Stomach smooth muscle (tissue), 2 donors: ENCODE results near the gene FTO.

Experiments
- H3K27ac ChIP-seq: one replicate; pipeline ENCODE4 v1.7.0; 2013; ENCODE audit warnings: mild to moderate bottlenecking, low read length, inconsistent platforms
- H3K27me3 ChIP-seq, 2 donors: one replicate each; pipeline ENCODE4 v1.7.0; 2013; ENCODE audit warnings: low read length in 2 of 2; ENCODE audit not compliant: insufficient read depth in 2 of 2, control insufficient read depth in 1 of 2
- H3K36me3 ChIP-seq, 2 donors: one replicate each; pipeline ENCODE4 v1.7.0; 2013; ENCODE audit warnings: low read length in 2 of 2; ENCODE audit not compliant: control insufficient read depth in 2 of 2, insufficient read depth in 2 of 2
- H3K4me1 ChIP-seq: one replicate; pipeline ENCODE4 v1.7.0; 2013; ENCODE audit warnings: low read length; ENCODE audit not compliant: control insufficient read depth, insufficient read depth
- H3K4me3 ChIP-seq, 2 donors: one replicate each; pipeline ENCODE4 v1.7.0; 2013; ENCODE audit warnings: low read length in 2 of 2
- H3K9ac ChIP-seq, 2 donors: one replicate each; pipeline ENCODE4 v1.7.0; 2013; ENCODE audit warnings: low read length in 2 of 2, mild to moderate bottlenecking in 1 of 2
- H3K9me3 ChIP-seq, 2 donors: one replicate each; pipeline ENCODE4 v1.7.0; 2013; ENCODE audit warnings: low read length in 2 of 2; ENCODE audit not compliant: control insufficient read depth in 2 of 2
- donor health status: healthy.
- donor health status: Pancreatic carcinoma.

Gene FTO

GRCh38 chr16:53769787-53770186, 65.8 kb downstream of the FTO start:
- no peak overlapping the region for H3K27ac ChIP-seq
- no peak overlapping the region for H3K4me3 ChIP-seq
- no peaks in the 10 kb centered on the region for H3K27me3 ChIP-seq
- H3K4me1 ChIP-seq = peaks cover 4% of the 10 kb centered on the region
- H3K9ac ChIP-seq = no peak overlapping the region
- H3K9me3 ChIP-seq = no peaks in the 10 kb centered on the region
- H3K36me3 ChIP-seq = no peaks in the 10 kb centered on the region

GRCh38 chr16:53770641-53771040, 66.7 kb downstream of the FTO start:
- no peaks in the 10 kb centered on the region for H3K36me3 ChIP-seq
- no peak overlapping the region for H3K9ac ChIP-seq
- H3K9me3 ChIP-seq = no peaks in the 10 kb centered on the region
- H3K4me3 ChIP-seq = no peak overlapping the region
- no peak overlapping the region for H3K27ac ChIP-seq
- H3K27me3 ChIP-seq = no peaks in the 10 kb centered on the region
- peaks cover 7% of the 10 kb centered on the region for H3K4me1 ChIP-seq

DNA sequence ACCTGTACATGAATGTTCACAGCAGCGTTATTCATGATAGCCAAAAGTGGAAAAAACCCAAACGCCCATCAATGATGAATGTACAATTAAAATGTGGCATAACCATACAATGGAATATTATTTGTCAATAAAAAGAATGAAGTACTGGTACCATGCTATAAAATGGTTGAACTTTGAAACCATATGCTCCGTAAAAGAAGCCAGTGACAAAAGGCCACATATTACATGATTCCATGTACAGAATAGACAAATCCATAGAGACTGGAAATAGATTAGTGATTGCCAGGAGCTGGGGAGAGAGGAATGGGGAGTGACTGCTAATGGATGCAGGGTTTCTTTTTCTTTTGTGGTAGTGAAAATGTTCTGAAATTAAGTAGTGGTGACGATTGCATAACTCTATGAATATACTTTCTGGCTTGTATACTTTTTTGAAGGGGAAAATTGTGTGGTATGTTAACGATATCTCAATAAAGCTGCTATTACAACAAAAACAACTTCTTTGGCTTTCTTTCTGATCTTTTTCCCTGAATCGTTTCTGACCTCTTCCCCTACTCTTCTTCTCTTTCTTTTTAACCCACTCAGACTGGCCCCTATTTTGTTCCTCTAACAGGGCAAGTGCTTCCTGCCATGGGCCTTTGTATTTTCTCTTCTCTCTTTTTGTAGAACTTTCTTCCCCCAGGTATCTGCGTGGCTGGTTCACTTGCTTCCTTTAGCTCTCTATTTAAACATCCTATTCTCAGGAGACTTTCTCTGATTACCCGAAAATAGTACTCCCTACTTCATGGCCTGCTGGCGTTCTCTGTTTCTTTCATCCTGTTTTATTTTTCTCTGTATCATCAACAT, 67.9 kb downstream of the FTO start:
- H3K9ac ChIP-seq = no peak overlapping the region
- no peak overlapping the region for H3K27ac ChIP-seq
- no peaks in the 10 kb centered on the region for H3K9me3 ChIP-seq
- H3K27me3 ChIP-seq = no peaks in the 10 kb centered on the region
- H3K4me1 ChIP-seq = peaks cover 13% of the 10 kb centered on the region
- H3K36me3 ChIP-seq = no peaks in the 10 kb centered on the region
- no peak overlapping the region for H3K4me3 ChIP-seq

DNA sequence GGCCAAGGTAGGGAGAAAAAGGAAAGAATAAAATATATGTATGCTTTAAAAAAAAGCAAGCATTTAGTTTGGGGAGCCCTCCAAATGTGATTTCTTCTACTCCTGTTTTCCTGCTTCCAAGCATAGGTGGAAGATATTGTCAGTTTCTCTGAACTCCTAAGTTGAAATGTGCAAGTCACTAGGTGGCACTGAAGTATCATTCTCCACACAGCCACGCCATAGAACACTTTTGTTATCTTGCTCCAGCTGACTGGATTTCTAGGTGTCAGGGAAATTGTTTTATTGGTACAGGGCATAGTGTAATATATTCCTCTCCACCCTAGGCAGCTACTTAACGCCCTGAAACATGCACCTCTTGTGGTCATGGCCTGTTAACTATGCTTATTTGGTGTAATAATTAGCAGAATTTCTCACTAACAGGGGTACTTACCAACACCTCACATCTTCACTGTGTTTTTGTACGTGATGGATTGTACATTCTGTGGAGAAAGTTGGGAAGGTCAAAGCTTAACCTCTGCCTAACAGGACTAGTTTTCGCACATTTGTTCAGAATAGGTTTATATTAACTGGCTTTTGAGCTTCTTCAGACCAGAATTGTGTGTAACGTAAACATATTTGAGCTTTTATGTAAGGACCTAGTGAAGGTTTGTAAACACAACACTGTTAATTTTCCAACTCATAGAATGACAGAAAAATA, 69.3 kb downstream of the FTO start:
- Histone ChIP-seq H3K9me3 (no peaks in the 10 kb centered on the region), H3K4me1 (peaks cover 13% of the 10 kb centered on the region), H3K36me3 (no peaks in the 10 kb centered on the region), H3K4me3 (no peak overlapping the region), H3K27me3 (no peaks in the 10 kb centered on the region), H3K27ac (no peak overlapping the region), H3K9ac (no peak overlapping the region)

DNA sequence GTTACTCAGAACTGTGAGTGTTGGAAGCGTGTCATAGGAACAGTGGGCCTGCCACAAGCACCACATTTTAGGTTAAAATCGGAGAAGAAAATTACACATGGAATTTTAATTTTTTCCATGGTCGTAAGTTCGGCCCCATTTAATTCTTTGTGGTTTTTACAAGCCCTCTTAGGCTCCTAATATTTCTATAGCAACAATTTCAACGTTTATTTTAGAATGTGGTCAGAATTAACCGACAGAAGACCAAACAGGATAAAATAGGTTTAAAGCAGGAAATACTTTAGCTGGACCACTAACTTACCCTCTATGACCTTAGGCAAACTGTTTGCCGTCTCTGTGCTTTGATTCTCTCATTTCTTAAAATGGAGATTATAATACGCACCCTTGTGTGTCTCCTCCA, 69.9 kb downstream of the FTO start:
- no peaks in the 10 kb centered on the region for H3K9me3 ChIP-seq
- H3K4me3 ChIP-seq = no peak overlapping the region
- peaks cover 13% of the 10 kb centered on the region for H3K4me1 ChIP-seq
- H3K9ac ChIP-seq = no peak overlapping the region
- H3K36me3 ChIP-seq = no peaks in the 10 kb centered on the region
- no peak overlapping the region for H3K27ac ChIP-seq
- no peaks in the 10 kb centered on the region for H3K27me3 ChIP-seq

DNA sequence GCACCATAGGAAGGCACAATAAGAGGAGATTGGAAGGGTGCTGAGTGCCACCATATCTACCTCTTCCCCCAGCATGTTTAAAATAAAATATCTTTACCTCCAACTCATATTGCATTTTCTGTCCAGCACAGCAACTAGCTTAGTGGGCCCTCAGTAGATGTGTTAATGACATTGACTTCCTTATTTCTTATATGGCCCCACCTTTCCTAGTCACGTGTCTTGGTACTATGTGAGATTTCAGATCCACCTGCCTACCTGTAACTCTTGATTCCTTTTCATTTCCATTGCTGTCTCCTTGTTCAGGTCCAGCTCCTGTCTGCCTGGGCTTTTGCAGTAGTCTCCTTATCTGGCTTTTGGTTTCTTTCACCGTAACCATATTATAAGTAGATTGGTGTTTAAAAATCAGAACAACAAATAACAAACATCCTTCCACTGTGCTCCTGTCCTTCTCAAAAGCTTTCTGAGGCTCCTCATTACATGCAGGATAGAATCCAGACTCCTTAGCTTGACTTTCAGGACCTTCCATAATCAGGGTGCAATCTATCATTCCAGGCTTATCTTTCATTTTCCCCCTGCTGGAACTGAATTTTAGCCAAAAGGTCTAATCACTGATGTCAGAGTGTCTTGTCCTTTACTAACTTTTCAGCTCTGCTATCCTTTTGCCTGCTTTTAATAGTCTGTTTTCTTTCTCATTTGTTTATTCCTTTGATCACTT, 71.3 kb downstream of the FTO start:
- Histone ChIP-seq H3K4me3 (no peak overlapping the region), H3K4me1 (peaks cover 13% of the 10 kb centered on the region), H3K9ac (no peak overlapping the region), H3K36me3 (no peaks in the 10 kb centered on the region), H3K27ac (no peak overlapping the region), H3K27me3 (no peaks in the 10 kb centered on the region), H3K9me3 (no peaks in the 10 kb centered on the region)

- no peaks in the 10 kb centered on the region for H3K9me3 ChIP-seq
- no peaks in the 10 kb centered on the region for H3K27me3 ChIP-seq
- H3K4me1 ChIP-seq = peaks cover 13% of the 10 kb centered on the region
- no peak overlapping the region for H3K27ac ChIP-seq
- no peak overlapping the region for H3K9ac ChIP-seq
- H3K36me3 ChIP-seq = no peaks in the 10 kb centered on the region
- no peak overlapping the region for H3K4me3 ChIP-seq
Measured at GRCh38 chr16:53775821-53776431, 72.0 kb downstream of the FTO start.

DNA sequence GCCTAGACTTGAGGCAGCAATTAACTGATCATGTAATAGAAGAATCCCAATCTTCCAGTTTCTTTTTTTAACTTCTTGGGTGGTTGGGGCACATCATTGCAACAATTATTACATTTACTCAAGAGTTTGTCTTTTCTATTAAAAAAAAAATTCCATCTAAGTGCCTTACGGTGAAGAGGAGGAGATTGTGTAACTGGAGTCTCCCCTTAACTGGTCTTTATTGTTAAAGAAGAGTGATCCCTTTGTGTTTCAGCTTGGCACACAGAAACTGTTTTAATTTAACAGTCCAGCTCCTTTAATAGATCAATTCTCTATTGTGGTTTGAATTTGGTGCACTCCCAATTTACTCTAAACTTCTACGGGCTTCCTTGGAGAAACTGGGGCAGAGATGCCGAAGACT, 75.2 kb downstream of the FTO start:
- Histone ChIP-seq H3K36me3 (no peaks in the 10 kb centered on the region), H3K9ac (no peak overlapping the region), H3K4me3 (no peak overlapping the region), H3K27me3 (no peaks in the 10 kb centered on the region), H3K9me3 (no peaks in the 10 kb centered on the region), H3K4me1 (peaks cover 9% of the 10 kb centered on the region), H3K27ac (no peak overlapping the region)

- Histone ChIP-seq H3K27ac (no peak overlapping the region), H3K4me3 (no peak overlapping the region), H3K9ac (no peak overlapping the region), H3K4me1 (peaks cover 9% of the 10 kb centered on the region), H3K9me3 (no peaks in the 10 kb centered on the region), H3K36me3 (no peaks in the 10 kb centered on the region), H3K27me3 (no peaks in the 10 kb centered on the region)
Measured at GRCh38 chr16:53780051-53780450, 76.1 kb downstream of the FTO start.

DNA sequence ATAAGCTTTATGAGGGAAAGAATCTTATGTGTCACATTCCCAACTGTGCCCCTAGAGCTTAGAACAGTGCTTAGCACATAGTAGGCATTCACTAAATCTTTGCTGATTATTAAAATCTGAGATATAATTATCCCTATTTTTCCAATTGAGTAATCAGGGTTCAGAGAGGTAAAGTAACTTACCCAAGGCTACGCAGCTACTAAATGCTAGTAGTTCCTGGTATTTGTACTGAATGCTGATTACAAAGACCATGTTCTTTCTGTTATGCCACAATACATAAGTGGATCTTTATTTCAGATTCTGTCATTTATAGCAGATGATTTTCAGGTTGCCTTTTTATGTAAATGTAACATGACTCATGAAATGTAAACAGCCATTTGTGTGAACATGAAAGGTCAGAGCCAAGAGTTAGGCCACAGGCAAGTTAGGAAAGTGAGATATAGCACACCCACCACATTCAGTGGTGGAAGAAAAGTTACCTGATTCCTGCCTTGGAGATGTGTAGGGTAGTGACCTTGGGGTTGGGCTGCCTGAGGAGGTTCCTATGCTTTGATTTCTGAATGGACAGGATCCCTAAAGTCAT, 77.2 kb downstream of the FTO start:
- Histone ChIP-seq H3K27me3 (no peaks in the 10 kb centered on the region), H3K27ac (no peak overlapping the region), H3K9ac (no peak overlapping the region), H3K4me1 (peaks cover 1% of the 10 kb centered on the region), H3K36me3 (peaks cover 0 to 2% of the 10 kb centered on the region in 2 donors), H3K9me3 (no peaks in the 10 kb centered on the region), H3K4me3 (no peak overlapping the region)
